Activated CD4-positive, alpha-beta T cell treated with anti-CD3 and anti-CD28 coated beads, Interleukin-2, Interleukin-6, amounts not matched to agents 100 ng/mL and 50 ng/mL, durations not matched to agents 16 hours and 8 hours (primary cell): ENCODE data around the gene CEP104.

Source experiments
- DNase-seq: peaks from one replicate; pipeline ENCODE4 v3.0.0-alpha.2; 2020

CEP104 gene

GRCh38 chr1:3775490-3776230 is 81.4 kb downstream of the CEP104 start:
- peak; percentile 74 for DNase-seq

GRCh38 chr1:3774946-3775489 is 82.0 kb downstream of the CEP104 start:
- DNase-seq: no peak

DNA sequence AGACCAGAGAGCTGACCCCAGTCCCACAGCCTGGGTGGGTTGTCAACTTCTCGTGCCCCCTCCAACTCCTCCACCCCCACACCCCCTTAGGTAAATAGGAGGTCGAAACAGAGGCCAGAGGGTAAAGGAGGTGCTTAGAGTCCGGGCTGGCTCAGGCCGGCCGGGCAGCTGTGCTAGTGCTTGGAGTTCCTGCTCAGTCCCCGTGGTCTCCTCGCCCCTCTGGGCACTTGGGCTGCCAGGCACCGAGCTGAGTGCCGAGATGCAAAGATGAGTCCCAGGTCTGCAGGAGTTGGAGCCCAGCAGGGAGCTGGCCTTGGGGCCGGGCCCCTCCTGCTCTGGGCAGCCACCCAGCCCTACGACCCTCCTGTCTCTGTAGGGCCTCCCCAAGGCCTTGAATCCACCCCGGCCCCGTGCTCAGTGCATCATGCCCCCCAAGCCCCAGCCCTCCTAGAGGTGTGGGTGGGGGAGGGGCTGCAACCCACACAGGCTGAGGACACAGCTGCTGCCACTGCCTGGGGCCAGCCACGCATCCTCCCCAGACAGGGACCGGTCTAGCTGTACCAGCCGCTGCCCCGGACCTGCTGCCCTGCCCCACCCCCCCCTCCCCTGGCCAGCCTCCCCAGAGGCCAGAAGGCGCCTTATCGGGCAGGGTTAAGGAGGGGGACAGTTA is 82.6 kb downstream of the CEP104 start:
- no peak for DNase-seq

GRCh38 chr1:3773572-3774275 is 83.3 kb downstream of the CEP104 start:
- no peak for DNase-seq

DNA sequence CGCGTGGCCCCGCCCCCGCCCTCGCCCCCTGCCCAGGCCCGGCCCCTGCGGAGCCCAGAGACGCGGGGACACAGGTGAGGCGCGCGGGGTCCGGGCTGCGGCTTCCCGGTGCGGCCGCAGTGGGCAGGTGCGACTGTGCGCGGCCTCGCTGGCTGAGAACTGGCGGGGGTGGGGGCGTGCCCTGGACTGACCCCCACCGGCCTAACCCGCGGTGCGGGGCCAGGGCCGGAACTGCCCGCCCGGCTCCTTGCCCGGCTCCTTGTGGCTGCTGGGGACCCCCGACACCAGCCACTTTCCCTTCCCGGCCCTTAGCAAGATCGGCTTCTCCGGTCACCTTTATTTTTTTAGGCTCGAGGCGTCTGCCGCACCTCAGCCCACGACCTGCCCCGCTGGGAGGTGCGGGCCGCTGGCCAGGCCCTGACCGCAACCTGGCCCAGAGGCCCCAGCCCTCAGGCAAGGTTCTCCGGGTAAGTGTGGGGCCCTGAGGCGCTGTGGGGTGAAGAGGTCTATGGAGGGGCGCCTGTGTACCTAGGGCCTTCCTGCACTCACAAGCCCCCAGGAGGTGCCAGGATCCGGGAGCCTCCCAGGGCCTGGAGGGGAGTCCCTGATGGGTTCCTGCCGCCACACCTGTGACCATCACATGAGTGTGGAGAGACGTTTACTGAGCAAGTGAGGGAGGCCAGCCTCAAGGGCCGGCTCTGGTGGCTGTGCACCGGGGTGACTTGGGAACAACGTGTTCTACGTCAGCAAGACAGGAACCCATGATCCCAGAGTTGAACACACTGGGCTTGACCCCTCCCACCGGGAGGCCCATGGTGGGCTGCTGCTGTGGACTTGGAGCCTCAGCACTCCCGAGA is 84.1 kb downstream of the CEP104 start, which contains the start of gene SMIM1:
TSS of gene SMIM1 (plus strand) at position 35 of the 857 bp plus-strand sequence. CDS start 2,625 bp downstream, outside the sequence.
- no peak for DNase-seq

- DNase-seq: peak; percentile 92
Measured at GRCh38 chr1:3772027-3772714, 84.8 kb downstream of the CEP104 start.

- DNase-seq: no peak
Measured at GRCh38 chr1:3771108-3772026, 85.6 kb downstream of the CEP104 start.

DNA sequence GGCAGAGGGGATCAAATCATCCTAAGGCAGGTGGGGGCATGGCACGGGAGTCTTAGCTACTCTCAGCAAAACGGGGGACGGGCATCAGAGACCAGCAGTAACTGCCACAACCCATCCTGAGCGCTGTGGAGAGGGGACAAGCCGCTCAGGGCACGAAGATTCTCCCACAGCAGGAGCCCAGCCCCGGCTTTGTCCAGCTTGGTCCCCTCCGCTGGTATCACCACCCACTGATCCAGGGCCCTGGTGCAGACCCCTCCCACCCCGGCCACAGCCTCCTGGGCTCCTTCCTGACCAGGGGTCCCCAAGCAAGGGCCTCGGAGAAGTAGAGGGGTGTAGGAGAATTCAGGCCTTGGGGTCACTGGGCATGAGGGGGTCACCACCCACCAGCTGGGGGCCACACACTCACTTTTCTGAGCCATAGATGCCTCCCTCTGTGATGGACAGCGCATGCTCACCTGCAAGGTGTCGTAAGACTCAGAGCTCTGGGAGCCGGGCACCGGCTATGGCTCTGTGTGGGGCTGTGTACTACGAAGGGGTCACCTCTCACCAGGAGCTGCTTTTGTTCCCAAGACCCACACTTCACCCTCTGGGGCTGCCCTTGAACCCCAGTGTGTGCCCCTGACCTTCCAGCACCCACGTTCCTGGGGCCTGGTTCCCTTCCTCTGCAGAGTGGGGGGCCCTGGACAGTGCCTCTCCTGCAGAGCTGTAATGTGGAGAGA is 86.8 kb downstream of the CEP104 start:
- no peak for DNase-seq

- no peak for DNase-seq
Measured at GRCh38 chr1:3768811-3769390, 88.1 kb downstream of the CEP104 start.

DNA sequence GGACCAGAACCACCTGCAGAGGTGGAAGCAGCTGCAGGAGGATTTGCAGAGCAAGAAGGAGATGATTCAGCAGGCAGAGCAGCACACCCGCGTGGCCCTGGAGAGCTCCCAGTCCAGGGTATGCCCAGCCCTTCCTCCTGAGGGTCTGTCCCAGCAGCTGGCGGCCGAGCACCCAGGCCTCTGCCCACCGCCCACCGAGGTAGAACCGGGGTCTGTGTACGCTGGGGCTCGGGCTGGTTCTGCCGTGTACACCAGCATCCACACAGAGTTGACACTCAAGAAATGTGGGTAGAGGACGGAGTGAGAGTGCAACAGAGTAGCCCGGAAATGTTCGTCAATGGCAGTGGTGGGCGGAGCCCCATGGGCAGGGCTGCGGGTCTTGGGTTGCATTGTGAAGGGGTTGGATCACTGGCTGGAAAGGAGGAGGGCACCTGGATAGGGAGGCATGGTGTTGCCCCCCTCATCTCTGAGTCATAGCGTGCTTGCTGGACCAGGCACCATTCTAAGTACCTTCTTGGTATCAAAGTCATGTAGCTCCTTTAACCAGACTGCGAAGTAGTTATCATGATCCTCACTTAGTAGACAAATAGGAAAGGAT is 89.6 kb downstream of the CEP104 start:
- no peak for DNase-seq

GRCh38 chr1:3763351-3764125 is 93.5 kb downstream of the CEP104 start:
- DNase-seq: no peak

DNA sequence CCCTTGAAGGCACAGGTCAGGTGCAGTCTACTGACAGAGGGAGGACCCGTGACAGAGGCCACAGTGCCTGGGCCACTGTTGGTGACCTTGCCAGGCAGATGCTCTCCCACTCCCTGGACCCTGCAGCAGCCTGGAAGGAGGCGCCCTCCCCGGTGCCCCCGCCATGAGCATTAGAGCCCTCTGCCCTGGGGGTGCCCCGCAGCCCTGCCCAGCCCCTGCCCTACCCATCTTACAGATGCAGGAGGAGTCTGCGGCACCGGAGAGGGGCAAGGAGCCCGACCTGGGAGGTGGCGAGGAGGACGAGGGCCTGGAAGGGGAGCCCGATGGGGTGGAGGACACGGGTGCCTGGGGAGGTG is 94.2 kb downstream of the CEP104 start:
- no peak for DNase-seq

DNA sequence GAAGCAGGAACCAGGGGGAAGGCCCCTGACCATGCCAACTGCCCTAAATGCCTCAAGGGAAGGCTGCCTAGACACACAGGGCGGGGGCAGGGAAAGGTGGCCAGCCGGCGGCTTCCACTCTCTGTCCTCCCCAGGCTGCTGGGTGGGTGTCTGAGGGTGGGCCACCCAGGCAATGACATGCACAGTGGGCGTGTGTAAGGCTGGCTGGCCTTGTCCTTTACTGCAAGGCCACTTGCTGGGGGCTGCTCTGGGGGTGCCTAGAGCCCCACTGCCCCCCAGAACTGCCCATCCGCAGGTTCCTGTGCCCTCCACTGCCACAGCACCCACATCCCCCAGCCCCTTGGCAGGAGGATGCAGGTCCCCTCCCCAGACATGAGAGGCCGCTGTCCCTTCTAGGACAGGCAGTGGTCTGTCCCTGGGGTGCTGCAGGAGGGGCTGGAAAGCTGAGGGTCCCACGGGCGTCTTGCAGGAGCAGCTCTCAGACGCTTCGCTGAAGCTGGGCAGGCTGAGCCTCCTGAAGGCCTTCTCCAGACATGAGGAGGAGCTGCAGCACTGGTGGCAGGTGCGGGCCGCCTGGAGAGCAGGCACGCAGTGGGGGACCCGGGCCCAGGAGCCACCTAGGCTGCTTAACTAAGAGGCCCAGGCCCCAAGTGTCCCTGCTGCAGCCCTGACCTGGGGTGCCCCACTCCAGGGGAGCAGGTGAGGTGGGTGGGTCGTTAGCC is 94.7 kb downstream of the CEP104 start:
- no peak for DNase-seq
